ENCODE measurements around the gene ABCB11. TPM values are rescaled to one million over a fixed set of nuclear protein-coding genes. Genes with fewer than 3 reads are reported as not detected.

The ABCB11 gene
- total and polyA plus RNA-seq, 10 of the 15 experiments (the other 5 are each of a cell fraction or from before 2014, with no cell fraction given) = not detected

GRCh38 chr2:168916331-168916675, 114.8 kb downstream of the ABCB11 start:
- ATAC-seq (no peak), DNase-seq (ENCODE audit: low read depth, low spot score) (no peak), FAIRE-seq (no peak)
- no TSS peak for BruUV-seq (replicated peaks)
- Histone ChIP-seq H3K4me2 (ENCODE audit: control insufficient read depth, insufficient read depth) (no peak overlapping the region), H2AFZ (ENCODE audit: control insufficient read depth, low read depth, low read length) (no peak overlapping the region), H3K79me2 (ENCODE audit: control insufficient read depth, insufficient read depth, low read length) (no peaks in the 10 kb centered on the region), H3K9ac (ENCODE audit: control insufficient read depth, insufficient read depth, low read length) (no peak overlapping the region), H3K36me3 (ENCODE audit: control insufficient read depth in 2 of 2, insufficient read depth in 2 of 2, low read length in 1 of 2) (no peaks in the 10 kb centered on the region), H4K20me1 (ENCODE audit: control insufficient read depth, insufficient read depth) (no peaks in the 10 kb centered on the region), H3K9me3 (replicated peaks; ENCODE audit: control insufficient read depth, insufficient read depth, low read length) (no peaks in the 10 kb centered on the region), H3K27ac (ENCODE audit: control insufficient read depth, insufficient read depth) (no peak overlapping the region), H3K27me3 (replicated peaks in 1 of 2; ENCODE audit: control insufficient read depth in 2 of 2, insufficient read depth in 2 of 2, low read length in 1 of 2) (peaks cover 5 to 11% of the 10 kb centered on the region in 2 experiments; a peak in 3 of 4 replicates), H3K4me1 (ENCODE audit: control insufficient read depth, insufficient read depth, low read length) (no peaks in the 10 kb centered on the region), H3K4me3 (no peak overlapping the region)
- ChIA-PET SMC1A (ENCODE audit: uncharacterized antibody, unreplicated experiment) (no interaction called here), CTCF (interaction anchor here (2.0 kb wide), 1 partner anchor 143 kb away, joined by 7 read pairs; no protein-coding TSS in a partner anchor), POLR2A (no interaction called here), RAD21 (ENCODE audit: unreplicated experiment) (no interaction called here)
- TF ChIP-seq KDM1A (IDR thresholded peaks at IDR 0.05; ENCODE audit: borderline replicate concordance) (no peak), MTA2 (IDR thresholded peaks at IDR 0.05; ENCODE audit: low read depth) (peak; percentile 70)
- 26% methylated on average over 4 of the region's 4 CpGs for WGBS (ENCODE audit: insufficient coverage, insufficient replicate concordance, low lambda C conversion rate, missing lambda C conversion rate)
- in situ Hi-C loops (cut with MboI) = loop anchor here (5.0 kb wide), 1 partner anchor 139 kb away; no protein-coding TSS in a partner anchor
- intact Hi-C loops (cut with micrococcal nuclease; ENCODE audit: unreplicated experiment) = no loop called here

GRCh38 chr2:168915441-168916330, 115.4 kb downstream of the ABCB11 start:
- Histone ChIP-seq H3K4me3 (no peak overlapping the region), H3K27me3 (replicated peaks in 1 of 2; ENCODE audit: control insufficient read depth in 2 of 2, insufficient read depth in 2 of 2, low read length in 1 of 2) (peaks cover 5 to 11% of the 10 kb centered on the region in 2 experiments; a peak in 3 of 4 replicates), H3K9me3 (replicated peaks; ENCODE audit: control insufficient read depth, insufficient read depth, low read length) (no peaks in the 10 kb centered on the region), H3K27ac (ENCODE audit: control insufficient read depth, insufficient read depth) (no peak overlapping the region), H3K36me3 (ENCODE audit: control insufficient read depth in 2 of 2, insufficient read depth in 2 of 2, low read length in 1 of 2) (no peaks in the 10 kb centered on the region), H3K9ac (ENCODE audit: control insufficient read depth, insufficient read depth, low read length) (no peak overlapping the region), H3K4me2 (ENCODE audit: control insufficient read depth, insufficient read depth) (no peak overlapping the region), H4K20me1 (ENCODE audit: control insufficient read depth, insufficient read depth) (no peaks in the 10 kb centered on the region), H3K79me2 (ENCODE audit: control insufficient read depth, insufficient read depth, low read length) (no peaks in the 10 kb centered on the region), H3K4me1 (ENCODE audit: control insufficient read depth, insufficient read depth, low read length) (no peaks in the 10 kb centered on the region), H2AFZ (ENCODE audit: control insufficient read depth, low read depth, low read length) (no peak overlapping the region)
- DNase-seq (ENCODE audit: low read depth, low spot score) (no peak), ATAC-seq (peak; percentile 22; the same call in 1 of the 3 replicates), FAIRE-seq (no peak)
- in situ Hi-C loops (cut with MboI) (loop anchor here (5.0 kb wide), 1 partner anchor 138 kb away; no protein-coding TSS in a partner anchor), intact Hi-C loops (cut with micrococcal nuclease; ENCODE audit: unreplicated experiment) (no loop called here)
- SMC1A ChIA-PET (ENCODE audit: uncharacterized antibody, unreplicated experiment) = interaction anchor here (0.7 kb wide), 1 partner anchor 215 kb away, joined by 3 read pairs; no protein-coding TSS in a partner anchor
- POLR2A ChIA-PET = no interaction called here
- CTCF ChIA-PET = interaction anchor here (2.0 kb wide), 1 partner anchor 142 kb away, joined by 7 read pairs; no protein-coding TSS in a partner anchor
- 89% methylated on average over 3 of the region's 3 CpGs for WGBS (ENCODE audit: insufficient coverage, insufficient replicate concordance, low lambda C conversion rate, missing lambda C conversion rate)
- BruUV-seq (replicated peaks) = no TSS peak
- RAD21 ChIA-PET (ENCODE audit: unreplicated experiment) = no interaction called here
- TF ChIP-seq LARP7 (IDR thresholded peaks at IDR 0.05) (no peak), REST (IDR thresholded peaks at IDR 0.05; ENCODE audit: low read depth, low read length) (no peak), TARDBP (IDR thresholded peaks at IDR 0.05; ENCODE audit: borderline replicate concordance) (no peak), PML (IDR thresholded peaks at IDR 0.05; ENCODE audit: low read length) (no peak), POLR2AphosphoS2 (IDR thresholded peaks at IDR 0.05; ENCODE audit: low read depth, low read length) (no peak), ZNF687 (IDR thresholded peaks at IDR 0.05) (no peak)

Data from GM12878 (cell line).